ENCODE measurements around the gene PERM1.

DNA sequence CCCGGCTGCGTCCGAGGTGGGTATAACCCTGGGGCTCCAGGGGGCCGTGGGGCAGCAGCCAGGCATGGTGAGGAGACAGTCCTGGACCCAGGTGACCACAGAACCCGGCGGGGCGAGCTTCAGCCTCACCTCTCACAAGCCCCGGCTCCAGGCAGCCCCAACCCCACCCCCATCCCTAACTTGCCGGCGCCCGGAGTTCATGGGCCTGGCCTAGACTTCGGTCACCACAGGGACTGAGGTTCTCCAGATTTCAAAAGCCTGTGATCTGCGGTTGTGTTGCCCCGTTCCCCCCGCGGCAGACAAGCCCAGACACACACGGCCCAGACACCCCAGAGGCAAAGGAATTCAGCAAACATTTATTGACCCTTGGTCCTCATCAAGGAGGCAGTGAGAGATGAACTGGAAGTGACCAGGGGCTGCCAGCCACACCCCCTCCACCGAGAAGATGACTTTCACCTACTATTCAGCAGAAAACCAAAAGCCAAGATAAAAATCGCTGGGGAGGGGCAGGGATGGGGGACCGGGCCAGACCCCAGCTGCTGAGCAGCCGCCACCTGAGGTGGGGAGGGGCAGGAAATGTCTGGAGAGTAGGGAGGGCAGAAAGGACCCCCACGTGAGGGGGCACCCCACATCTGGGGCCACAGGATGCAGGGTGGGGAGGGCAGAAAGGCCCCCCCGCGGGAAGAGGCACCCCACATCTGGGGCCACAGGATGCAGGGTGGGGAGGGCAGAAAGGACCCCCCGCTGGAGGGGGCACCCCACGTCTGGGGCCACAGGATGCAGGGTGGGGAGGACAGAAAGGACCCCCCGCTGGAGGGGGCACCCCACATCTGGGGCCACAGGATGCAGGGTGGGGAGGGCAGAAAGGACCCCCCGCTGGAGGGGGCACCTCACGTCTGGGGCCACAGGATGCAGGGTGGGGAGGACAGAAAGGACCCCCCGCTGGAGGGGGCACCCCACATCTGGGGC lies 14.1 kb upstream of the PERM1 start:
- TF ChIP-seq, protein P1, sequence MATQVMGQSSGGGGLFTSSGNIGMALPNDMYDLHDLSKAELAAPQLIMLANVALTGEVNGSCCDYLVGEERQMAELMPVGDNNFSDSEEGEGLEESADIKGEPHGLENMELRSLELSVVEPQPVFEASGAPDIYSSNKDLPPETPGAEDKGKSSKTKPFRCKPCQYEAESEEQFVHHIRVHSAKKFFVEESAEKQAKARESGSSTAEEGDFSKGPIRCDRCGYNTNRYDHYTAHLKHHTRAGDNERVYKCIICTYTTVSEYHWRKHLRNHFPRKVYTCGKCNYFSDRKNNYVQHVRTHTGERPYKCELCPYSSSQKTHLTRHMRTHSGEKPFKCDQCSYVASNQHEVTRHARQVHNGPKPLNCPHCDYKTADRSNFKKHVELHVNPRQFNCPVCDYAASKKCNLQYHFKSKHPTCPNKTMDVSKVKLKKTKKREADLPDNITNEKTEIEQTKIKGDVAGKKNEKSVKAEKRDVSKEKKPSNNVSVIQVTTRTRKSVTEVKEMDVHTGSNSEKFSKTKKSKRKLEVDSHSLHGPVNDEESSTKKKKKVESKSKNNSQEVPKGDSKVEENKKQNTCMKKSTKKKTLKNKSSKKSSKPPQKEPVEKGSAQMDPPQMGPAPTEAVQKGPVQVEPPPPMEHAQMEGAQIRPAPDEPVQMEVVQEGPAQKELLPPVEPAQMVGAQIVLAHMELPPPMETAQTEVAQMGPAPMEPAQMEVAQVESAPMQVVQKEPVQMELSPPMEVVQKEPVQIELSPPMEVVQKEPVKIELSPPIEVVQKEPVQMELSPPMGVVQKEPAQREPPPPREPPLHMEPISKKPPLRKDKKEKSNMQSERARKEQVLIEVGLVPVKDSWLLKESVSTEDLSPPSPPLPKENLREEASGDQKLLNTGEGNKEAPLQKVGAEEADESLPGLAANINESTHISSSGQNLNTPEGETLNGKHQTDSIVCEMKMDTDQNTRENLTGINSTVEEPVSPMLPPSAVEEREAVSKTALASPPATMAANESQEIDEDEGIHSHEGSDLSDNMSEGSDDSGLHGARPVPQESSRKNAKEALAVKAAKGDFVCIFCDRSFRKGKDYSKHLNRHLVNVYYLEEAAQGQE (IDR thresholded peaks at IDR 0.05): no peak
- TF ChIP-seq JUND (IDR thresholded peaks at IDR 0.05) (no peak), HNF4A (conservative IDR thresholded peaks at IDR 0.05) (no peak), TAF1 (conservative IDR thresholded peaks at IDR 0.05) (no peak), FOXA2 (IDR thresholded peaks at IDR 0.05) (no peak)
- TF ChIP-seq, protein P2, sequence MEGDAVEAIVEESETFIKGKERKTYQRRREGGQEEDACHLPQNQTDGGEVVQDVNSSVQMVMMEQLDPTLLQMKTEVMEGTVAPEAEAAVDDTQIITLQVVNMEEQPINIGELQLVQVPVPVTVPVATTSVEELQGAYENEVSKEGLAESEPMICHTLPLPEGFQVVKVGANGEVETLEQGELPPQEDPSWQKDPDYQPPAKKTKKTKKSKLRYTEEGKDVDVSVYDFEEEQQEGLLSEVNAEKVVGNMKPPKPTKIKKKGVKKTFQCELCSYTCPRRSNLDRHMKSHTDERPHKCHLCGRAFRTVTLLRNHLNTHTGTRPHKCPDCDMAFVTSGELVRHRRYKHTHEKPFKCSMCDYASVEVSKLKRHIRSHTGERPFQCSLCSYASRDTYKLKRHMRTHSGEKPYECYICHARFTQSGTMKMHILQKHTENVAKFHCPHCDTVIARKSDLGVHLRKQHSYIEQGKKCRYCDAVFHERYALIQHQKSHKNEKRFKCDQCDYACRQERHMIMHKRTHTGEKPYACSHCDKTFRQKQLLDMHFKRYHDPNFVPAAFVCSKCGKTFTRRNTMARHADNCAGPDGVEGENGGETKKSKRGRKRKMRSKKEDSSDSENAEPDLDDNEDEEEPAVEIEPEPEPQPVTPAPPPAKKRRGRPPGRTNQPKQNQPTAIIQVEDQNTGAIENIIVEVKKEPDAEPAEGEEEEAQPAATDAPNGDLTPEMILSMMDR (IDR thresholded peaks at IDR 0.05; ENCODE audit: low read depth, low read length, missing input control): no peak

Measured in liver (tissue), 3 donors.